Right lobe of liver (tissue), 6 donors: ENCODE data around the gene KCND3. TPM values are rescaled to one million over a fixed set of nuclear protein-coding genes. Genes with fewer than 3 reads are reported as not detected.

Experiments
- ATAC-seq, 4 donors: fragments of 200-7000 bp; cut with Tn5 transposase; one replicate each; pipeline ENCODE4 v1.9.1; 2020; ENCODE audit warnings: mild to moderate bottlenecking in 4 of 4, moderate library complexity in 4 of 4
- DNase-seq, 3 donors: peaks; one replicate each; pipeline ENCODE4 v3.0.0-alpha.2; 2020
- H3K27ac ChIP-seq, 3 donors: fragments of 200-600 bp; one replicate each; pipeline ENCODE4 v1.8.0; 2022
- H3K27me3 ChIP-seq, 2 donors: fragments of 200-600 bp; one replicate each; pipeline ENCODE4 v1.8.0; 2022
- H3K36me3 ChIP-seq, 4 donors: fragments of 200-600 bp; sonication (generic) in 1 of 4; one replicate each; pipeline versions ENCODE4 v1.5.1 to v1.8.0; 2017 to 2022; ENCODE audit warnings: control low read depth in 1 of 4
- H3K4me1 ChIP-seq, 4 donors: fragments of 200-600 bp; sonication (generic) in 1 of 4; one replicate each; pipeline versions ENCODE4 v1.5.1 to v1.8.0; 2017 to 2022; ENCODE audit warnings: control low read depth in 1 of 4
- H3K4me3 ChIP-seq, 3 donors: fragments of 200-600 bp; one replicate each; pipeline ENCODE4 v1.8.0; 2022
- H3K9me3 ChIP-seq, 4 donors: fragments of 200-600 bp; sonication (generic) in 1 of 4; one replicate each; pipeline versions ENCODE4 v1.5.1 to v1.8.0; 2017 to 2022; ENCODE audit warnings: control low read depth in 1 of 4
- CTCF ChIP-seq, 4 donors: fragments of 200-600 bp in 3 of 4; fragments of 450-650 bp in 1 of 4; IDR thresholded peaks; one replicate each; pipeline versions ENCODE4 v1.5.1 to v1.8.0; 2016 to 2022; ENCODE audit warnings: antibody characterized with exemption in 4 of 4, mild to moderate bottlenecking in 2 of 4
- POLR2A ChIP-seq: fragments of 450-650 bp; IDR thresholded peaks from one replicate; pipeline ENCODE4 v1.6.1; 2017; ENCODE audit warnings: antibody characterized with exemption, mild to moderate bottlenecking
- WGBS: methylation state at CpG from one replicate; pipeline ENCODE4 v1.1.6; 2018; ENCODE audit warnings: low coverage, low lambda C conversion rate; ENCODE audit not compliant: insufficient coverage; ENCODE audit errors: missing lambda C conversion rate; 5-methylcytosine and 5-hydroxymethylcytosine counted together
- intact Hi-C, 2 donors: fragments of 100-400 bp; cut with DNase I; formaldehyde crosslinking; loops; one replicate each; pipeline versions ENCODE4 v1.11.2 to v1.14.1; 2022
- total RNA-seq, 6 experiments: library from RNA; depleted of rRNA in 2 of 6; stranded (reverse); fragments of >200 nt in 2 of 6; fragmentation: NEBNext Ultra II Directional in 3 of 6; extraction: Animal tissue kit (Norgen Biotek cat#: 25700) in 3 of 6; gene quantifications; one replicate each; pipeline versions ENCODE4 v1.1.0 to v1.2.4, GENCODE V29; 2016 to 2023
- donor health status: DM: no; HTN: yes; CAD: no.
- donor health status: DM: no; HTN: no; CAD: no.
- donor health status: DM: no; HTN: no; CAD: no.
- donor health status: DM: no; HTN: yes; CAD: no.
- donor health status: DM: no; HTN: yes; CAD: no.

Gene KCND3
- total RNA-seq, 6 experiments from 2014 or later: 8.1 to 25.5 (median 16.2) TPM

- H3K27ac ChIP-seq: no peak overlapping the region
- H3K36me3 ChIP-seq: no peaks in the 10 kb centered on the region
- DNase-seq (no peak), ATAC-seq (no peak)
- intact Hi-C loops: no loop called here
- no peak for TF ChIP-seq CTCF (IDR thresholded peaks at IDR 0.05)
- TF ChIP-seq POLR2A: no peak
- 96% methylated on average over 3 of the region's 4 CpGs for WGBS
- no peaks in the 10 kb centered on the region for H3K4me1 ChIP-seq
- H3K9me3 ChIP-seq: no peaks in the 10 kb centered on the region
- H3K4me3 ChIP-seq: no peak overlapping the region
- no peaks in the 10 kb centered on the region for H3K27me3 ChIP-seq
Observed at GRCh38 chr1:111812306-111812705, 177.2 kb downstream of the KCND3 start.

- Histone ChIP-seq H3K4me3 (no peak overlapping the region), H3K36me3 (no peaks in the 10 kb centered on the region), H3K9me3 (no peaks in the 10 kb centered on the region), H3K27me3 (no peaks in the 10 kb centered on the region), H3K27ac (no peak overlapping the region), H3K4me1 (no peaks in the 10 kb centered on the region)
- no peak for TF ChIP-seq CTCF (IDR thresholded peaks at IDR 0.05)
- TF ChIP-seq POLR2A: no peak
- DNase-seq (no peak), ATAC-seq (no peak)
- WGBS: 54% methylated on average over 4 of the region's 10 CpGs
- intact Hi-C loops: no loop called here
Observed at GRCh38 chr1:111811891-111812290, 177.6 kb downstream of the KCND3 start.

- intact Hi-C loops: no loop called here
- Histone ChIP-seq H3K9me3 (no peaks in the 10 kb centered on the region), H3K27ac (no peak overlapping the region), H3K27me3 (no peaks in the 10 kb centered on the region), H3K36me3 (no peaks in the 10 kb centered on the region), H3K4me1 (no peaks in the 10 kb centered on the region), H3K4me3 (no peak overlapping the region)
- DNase-seq: no peak
- TF ChIP-seq CTCF (IDR thresholded peaks at IDR 0.05) (no peak), POLR2A (no peak)
- no CpG with 5 or more reads among the region's 2 CpGs for WGBS
- no peak for ATAC-seq
Observed at GRCh38 chr1:111805251-111805650, 184.2 kb downstream of the KCND3 start.

GRCh38 chr1:111804776-111805175 lies 184.7 kb downstream of the KCND3 start:
- Histone ChIP-seq H3K36me3 (no peaks in the 10 kb centered on the region), H3K4me3 (no peak overlapping the region), H3K27ac (no peak overlapping the region), H3K27me3 (no peaks in the 10 kb centered on the region), H3K9me3 (no peaks in the 10 kb centered on the region), H3K4me1 (no peaks in the 10 kb centered on the region)
- TF ChIP-seq POLR2A: no peak
- TF ChIP-seq CTCF (IDR thresholded peaks at IDR 0.05): no peak
- ATAC-seq (no peak), DNase-seq (no peak)
- WGBS: 97% methylated on average over 6 of the region's 11 CpGs
- intact Hi-C loops: no loop called here

GRCh38 chr1:111803951-111804350 lies 185.5 kb downstream of the KCND3 start:
- 97% methylated on average over 5 of the region's 5 CpGs for WGBS
- Histone ChIP-seq H3K4me3 (no peak overlapping the region), H3K9me3 (no peaks in the 10 kb centered on the region), H3K36me3 (no peaks in the 10 kb centered on the region), H3K27ac (no peak overlapping the region), H3K27me3 (no peaks in the 10 kb centered on the region), H3K4me1 (no peaks in the 10 kb centered on the region)
- intact Hi-C loops: no loop called here
- no peak for DNase-seq
- TF ChIP-seq CTCF (IDR thresholded peaks at IDR 0.05) (no peak), POLR2A (no peak)
- ATAC-seq: no peak
